Measurements from ENCODE around the gene PLCL2.

The PLCL2 gene

GRCh38 chr3:16896820-16897219, 12.1 kb downstream of the PLCL2 start:
- H3K4me3 ChIP-seq (ENCODE audit: low read depth, low read length): no peak overlapping the region
- H3K27me3 ChIP-seq (ENCODE audit: insufficient read depth, low read length): no peaks in the 10 kb centered on the region
- H3K79me2 ChIP-seq (ENCODE audit: control insufficient read depth, insufficient read depth, low read length, unreplicated experiment): peaks cover 19% of the 10 kb centered on the region
- no peak overlapping the region for H3K27ac ChIP-seq (ENCODE audit: low read depth, low read length)
- H3K36me3 ChIP-seq (ENCODE audit: insufficient read depth, low read length): no peaks in the 10 kb centered on the region
- H2AFZ ChIP-seq (ENCODE audit: low read length, unreplicated experiment): no peak overlapping the region
- H3K4me1 ChIP-seq (ENCODE audit: control insufficient read depth, insufficient read depth, low read length, unreplicated experiment): no peaks in the 10 kb centered on the region

GRCh38 chr3:16897254-16897926, 12.6 kb downstream of the PLCL2 start:
- Histone ChIP-seq H3K27ac (ENCODE audit: low read depth, low read length) (no peak overlapping the region), H3K36me3 (ENCODE audit: insufficient read depth, low read length) (no peaks in the 10 kb centered on the region), H3K4me1 (ENCODE audit: control insufficient read depth, insufficient read depth, low read length, unreplicated experiment) (no peaks in the 10 kb centered on the region), H2AFZ (ENCODE audit: low read length, unreplicated experiment) (no peak overlapping the region), H3K4me3 (ENCODE audit: low read depth, low read length) (no peak overlapping the region), H3K79me2 (ENCODE audit: control insufficient read depth, insufficient read depth, low read length, unreplicated experiment) (peaks cover 21% of the 10 kb centered on the region), H3K27me3 (ENCODE audit: insufficient read depth, low read length) (no peaks in the 10 kb centered on the region)

DNA sequence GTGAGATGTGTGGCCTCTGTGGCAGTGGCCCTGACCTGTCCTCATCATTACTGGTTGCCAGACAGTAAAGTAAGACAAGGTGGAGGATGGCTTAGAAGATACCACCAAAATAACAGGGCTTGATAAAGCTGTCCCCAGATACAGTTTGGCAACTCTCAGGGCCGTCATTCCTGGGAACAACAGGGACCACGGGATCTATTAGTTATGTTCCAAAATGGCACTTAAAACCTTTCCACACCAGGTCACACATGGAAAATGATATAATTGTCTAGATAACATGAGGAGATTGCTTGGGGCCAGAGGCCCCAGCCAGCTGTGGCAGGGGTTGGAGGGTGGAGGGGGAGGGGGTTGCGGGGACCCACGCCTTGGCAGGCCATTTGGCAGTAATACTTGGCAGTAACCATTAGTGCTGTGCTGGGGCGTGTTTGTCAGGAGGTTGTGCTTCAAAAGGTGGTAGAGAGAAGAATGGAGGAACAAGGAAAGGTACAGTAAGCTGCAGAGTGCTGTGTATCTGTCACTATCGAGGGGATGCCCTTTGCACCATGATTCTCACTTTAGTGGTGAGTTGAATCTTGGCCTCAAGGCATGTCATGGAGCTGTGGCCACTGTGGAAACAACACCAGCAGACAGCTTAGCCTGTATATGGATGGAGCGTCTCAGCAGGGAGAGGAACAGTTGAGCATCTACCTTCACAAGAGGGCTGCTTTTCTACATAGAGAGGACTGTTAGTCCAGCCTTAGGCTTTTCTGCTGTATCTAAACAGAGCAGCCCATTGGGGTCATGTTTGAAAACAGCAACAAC, 14.0 kb downstream of the PLCL2 start:
- no peak overlapping the region for H3K4me3 ChIP-seq (ENCODE audit: low read depth, low read length)
- peaks cover 12% of the 10 kb centered on the region for H3K79me2 ChIP-seq (ENCODE audit: control insufficient read depth, insufficient read depth, low read length, unreplicated experiment)
- no peaks in the 10 kb centered on the region for H3K4me1 ChIP-seq (ENCODE audit: control insufficient read depth, insufficient read depth, low read length, unreplicated experiment)
- no peak overlapping the region for H2AFZ ChIP-seq (ENCODE audit: low read length, unreplicated experiment)
- H3K27me3 ChIP-seq (ENCODE audit: insufficient read depth, low read length): no peaks in the 10 kb centered on the region
- no peak overlapping the region for H3K27ac ChIP-seq (ENCODE audit: low read depth, low read length)
- no peaks in the 10 kb centered on the region for H3K36me3 ChIP-seq (ENCODE audit: insufficient read depth, low read length)

- Histone ChIP-seq H2AFZ (ENCODE audit: low read length, unreplicated experiment) (no peak overlapping the region), H3K4me3 (ENCODE audit: low read depth, low read length) (no peak overlapping the region), H3K36me3 (ENCODE audit: insufficient read depth, low read length) (no peaks in the 10 kb centered on the region), H3K4me1 (ENCODE audit: control insufficient read depth, insufficient read depth, low read length, unreplicated experiment) (no peaks in the 10 kb centered on the region), H3K79me2 (ENCODE audit: control insufficient read depth, insufficient read depth, low read length, unreplicated experiment) (peaks cover 12% of the 10 kb centered on the region), H3K27ac (ENCODE audit: low read depth, low read length) (no peak overlapping the region), H3K27me3 (ENCODE audit: insufficient read depth, low read length) (no peaks in the 10 kb centered on the region)
Measured at GRCh38 chr3:16899919-16900318, 15.2 kb downstream of the PLCL2 start.

GRCh38 chr3:16900779-16901440, 16.2 kb downstream of the PLCL2 start:
- Histone ChIP-seq H3K4me3 (ENCODE audit: low read depth, low read length) (no peak overlapping the region), H3K4me1 (ENCODE audit: control insufficient read depth, insufficient read depth, low read length, unreplicated experiment) (peaks cover 3% of the 10 kb centered on the region), H3K27ac (ENCODE audit: low read depth, low read length) (no peak overlapping the region), H3K27me3 (ENCODE audit: insufficient read depth, low read length) (no peaks in the 10 kb centered on the region), H3K36me3 (ENCODE audit: insufficient read depth, low read length) (no peaks in the 10 kb centered on the region), H2AFZ (ENCODE audit: low read length, unreplicated experiment) (no peak overlapping the region), H3K79me2 (ENCODE audit: control insufficient read depth, insufficient read depth, low read length, unreplicated experiment) (peaks cover 9% of the 10 kb centered on the region)

- Histone ChIP-seq H3K36me3 (ENCODE audit: insufficient read depth, low read length) (no peaks in the 10 kb centered on the region), H2AFZ (ENCODE audit: low read length, unreplicated experiment) (no peak overlapping the region), H3K4me3 (ENCODE audit: low read depth, low read length) (no peak overlapping the region), H3K27ac (ENCODE audit: low read depth, low read length) (no peak overlapping the region), H3K79me2 (ENCODE audit: control insufficient read depth, insufficient read depth, low read length, unreplicated experiment) (peaks cover 9% of the 10 kb centered on the region), H3K27me3 (ENCODE audit: insufficient read depth, low read length) (no peaks in the 10 kb centered on the region), H3K4me1 (ENCODE audit: control insufficient read depth, insufficient read depth, low read length, unreplicated experiment) (peaks cover 28% of the 10 kb centered on the region)
Measured at GRCh38 chr3:16904423-16905417, 20.0 kb downstream of the PLCL2 start.

- H3K79me2 ChIP-seq (ENCODE audit: control insufficient read depth, insufficient read depth, low read length, unreplicated experiment): peaks cover 9% of the 10 kb centered on the region
- H2AFZ ChIP-seq (ENCODE audit: low read length, unreplicated experiment): no peak overlapping the region
- no peak overlapping the region for H3K4me3 ChIP-seq (ENCODE audit: low read depth, low read length)
- H3K27ac ChIP-seq (ENCODE audit: low read depth, low read length): no peak overlapping the region
- H3K27me3 ChIP-seq (ENCODE audit: insufficient read depth, low read length): no peaks in the 10 kb centered on the region
- no peaks in the 10 kb centered on the region for H3K36me3 ChIP-seq (ENCODE audit: insufficient read depth, low read length)
- peaks cover 28% of the 10 kb centered on the region for H3K4me1 ChIP-seq (ENCODE audit: control insufficient read depth, insufficient read depth, low read length, unreplicated experiment)
Measured at GRCh38 chr3:16905704-16906103, 20.9 kb downstream of the PLCL2 start.

- Histone ChIP-seq H3K4me3 (ENCODE audit: low read depth, low read length) (no peak overlapping the region), H3K36me3 (ENCODE audit: insufficient read depth, low read length) (no peaks in the 10 kb centered on the region), H3K4me1 (ENCODE audit: control insufficient read depth, insufficient read depth, low read length, unreplicated experiment) (peaks cover 28% of the 10 kb centered on the region), H3K79me2 (ENCODE audit: control insufficient read depth, insufficient read depth, low read length, unreplicated experiment) (peaks cover 9% of the 10 kb centered on the region), H2AFZ (ENCODE audit: low read length, unreplicated experiment) (no peak overlapping the region), H3K27ac (ENCODE audit: low read depth, low read length) (peak overlapping the region; percentile 3; the same call in 1 of the 2 replicates), H3K27me3 (ENCODE audit: insufficient read depth, low read length) (no peaks in the 10 kb centered on the region)
Measured at GRCh38 chr3:16906682-16907081, 21.9 kb downstream of the PLCL2 start.

DNA sequence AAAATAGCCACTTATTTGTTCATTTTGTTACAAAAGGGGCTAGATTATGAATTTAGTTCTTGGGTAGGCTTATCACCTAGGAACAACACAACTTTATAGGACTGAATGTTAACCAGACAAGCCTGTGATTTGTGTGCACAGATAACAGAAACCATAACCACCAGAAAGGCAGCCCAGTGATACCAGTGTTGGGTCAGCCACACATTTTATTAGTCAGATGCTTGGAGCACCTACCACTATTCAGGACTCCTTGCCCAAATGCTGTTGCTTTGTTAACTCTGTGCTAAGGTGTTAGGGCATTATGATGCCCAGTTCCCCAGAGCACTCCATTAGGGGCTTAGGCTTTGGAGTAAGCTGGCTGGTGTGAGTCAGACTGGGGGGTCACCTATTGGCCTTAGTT, 22.5 kb downstream of the PLCL2 start:
- H3K36me3 ChIP-seq (ENCODE audit: insufficient read depth, low read length): no peaks in the 10 kb centered on the region
- H3K4me1 ChIP-seq (ENCODE audit: control insufficient read depth, insufficient read depth, low read length, unreplicated experiment): peaks cover 28% of the 10 kb centered on the region
- H3K27me3 ChIP-seq (ENCODE audit: insufficient read depth, low read length): no peaks in the 10 kb centered on the region
- peaks cover 5% of the 10 kb centered on the region for H3K79me2 ChIP-seq (ENCODE audit: control insufficient read depth, insufficient read depth, low read length, unreplicated experiment)
- peak overlapping the region; percentile 3; the same call in 1 of the 2 replicates for H3K27ac ChIP-seq (ENCODE audit: low read depth, low read length)
- no peak overlapping the region for H2AFZ ChIP-seq (ENCODE audit: low read length, unreplicated experiment)
- H3K4me3 ChIP-seq (ENCODE audit: low read depth, low read length): no peak overlapping the region
